K562 (cell line): ENCODE results near the gene GIMAP8. TPM values are rescaled to one million over a fixed set of nuclear protein-coding genes. Genes with fewer than 3 reads are reported as not detected.
A peak's percentile ranks its signal among the peaks of the same experiment; 100 is the strongest.

ENCODE experiments used
- ARHGAP35 ChIP-seq: fragments of 450-650 bp; IDR thresholded peaks from 2 replicates; pipeline ENCODE4 v1.6.1; 2018; ENCODE audit not compliant: partially characterized antibody
- BDP1 ChIP-seq: IDR thresholded peaks from 3 replicates; pipeline ENCODE4 v1.6.1; 2011; ENCODE audit not compliant: insufficient read length, insufficient read depth
- BRF1 ChIP-seq: IDR thresholded peaks from 3 replicates; pipeline ENCODE4 v1.6.1; 2011; ENCODE audit warnings: borderline replicate concordance, mild to moderate bottlenecking; ENCODE audit not compliant: insufficient read length; ENCODE audit errors: extremely low read depth
- CAMTA2 ChIP-seq: fragments of 250-450 bp; sonication (Bioruptor Pico); conservative IDR thresholded peaks from 2 replicates; pipeline ENCODE4 v1.5.1; 2022
- COPS2 ChIP-seq: fragments of 450-650 bp; conservative IDR thresholded peaks from 2 replicates; pipeline ENCODE4 v1.6.1; 2016; ENCODE audit warnings: mild to moderate bottlenecking, moderate library complexity
- CREM ChIP-seq: IDR thresholded peaks from 2 replicates; pipeline ENCODE4 v1.6.1; 2014; ENCODE audit warnings: antibody characterized with exemption, low read depth
- DIDO1 ChIP-seq: fragments of 450-650 bp; IDR thresholded peaks from 2 replicates; pipeline ENCODE4 v1.6.1; 2016; ENCODE audit warnings: low read depth, missing biosample characterization, missing genetic modification characterization
- ESRRB ChIP-seq: fragments of 250-450 bp; sonication (Bioruptor Pico); IDR thresholded peaks from 2 replicates; pipeline ENCODE4 v1.5.0; 2020; ENCODE audit warnings: mild to moderate bottlenecking, moderate library complexity, borderline replicate concordance
- ETS2 ChIP-seq: IDR thresholded peaks from 2 replicates; pipeline ENCODE4 v1.6.1; 2016; ENCODE audit warnings: borderline replicate concordance, missing genetic modification characterization, mild to moderate bottlenecking, moderate library complexity, missing compliant biosample characterization; ENCODE audit not compliant: poor library complexity, severe bottlenecking
- HDAC8 ChIP-seq: fragments of 450-650 bp; IDR thresholded peaks from 2 replicates; pipeline ENCODE4 v1.6.1; 2016; ENCODE audit warnings: mild to moderate bottlenecking, missing genetic modification characterization, moderate library complexity, missing compliant biosample characterization
- KLF1 ChIP-seq: fragments of 450-650 bp; IDR thresholded peaks from 2 replicates; pipeline ENCODE4 v1.6.1; 2016; ENCODE audit warnings: missing genetic modification characterization, missing compliant biosample characterization
- LARP7 ChIP-seq: fragments of 450-650 bp; IDR thresholded peaks from 2 replicates; pipeline ENCODE4 v1.6.1; 2016
- NEUROD1 ChIP-seq: fragments of 150-350 bp; IDR thresholded peaks from 2 replicates; pipeline ENCODE4 v1.6.1; 2014; ENCODE audit warnings: borderline replicate concordance, low read length, low read depth; ENCODE audit not compliant: partially characterized antibody
- NONO ChIP-seq, 2 experiments: fragments of 200-400 bp in 1 of 2; fragments of 450-650 bp in 1 of 2; formaldehyde crosslinking in 1 of 2; IDR thresholded peaks; 2 replicates each; pipeline ENCODE4 v1.6.1; 2017; ENCODE audit warnings: low read depth in 2 of 2, mild to moderate bottlenecking in 2 of 2, moderate library complexity in 2 of 2, low read length in 1 of 2
- RBM22 ChIP-seq: fragments of 200-400 bp; formaldehyde crosslinking; IDR thresholded peaks from 2 replicates; pipeline ENCODE4 v1.6.1; 2018; ENCODE audit warnings: low read length, low read depth; ENCODE audit not compliant: poor library complexity, severe bottlenecking
- SIRT6 ChIP-seq: IDR thresholded peaks from one replicate; pipeline ENCODE4 v1.6.1; 2012; ENCODE audit warnings: low read depth, mild to moderate bottlenecking, control low read depth, inconsistent platforms, low read length, moderate library complexity
- TEAD1 ChIP-seq, 2 experiments: fragments of 450-650 bp in 1 of 2; sonication (generic) in 1 of 2; formaldehyde crosslinking; IDR thresholded peaks; 2 replicates each; pipeline versions ENCODE4 v1.4.0 to v1.8.0; 2020 to 2022; ENCODE audit warnings: mild to moderate bottlenecking in 2 of 2, missing genetic modification reagents in 1 of 2
- TRIM24 ChIP-seq, 2 experiments: fragments of 450-650 bp; IDR thresholded peaks; 2 replicates each; pipeline ENCODE4 v1.6.1; 2016
- TRIM28 ChIP-seq: fragments of 450-650 bp; IDR thresholded peaks from 2 replicates; pipeline ENCODE4 v1.6.1; 2017
- U2AF1 ChIP-seq: fragments of 200-400 bp; formaldehyde crosslinking; optimal IDR thresholded peaks from 2 replicates; pipeline ENCODE3; 2017; ENCODE audit warnings: mild to moderate bottlenecking, low read depth, low read length, moderate library complexity
- ZC3H11A ChIP-seq: IDR thresholded peaks from 2 replicates; pipeline ENCODE4 v1.6.1; 2012; ENCODE audit warnings: low read depth, low read length, improper control_type of control experiment
- ZEB2 ChIP-seq: fragments of 450-650 bp; IDR thresholded peaks from 2 replicates; pipeline ENCODE4 v1.6.1; 2016
- ZNF184 ChIP-seq: sonication (generic); formaldehyde crosslinking; IDR thresholded peaks from 2 replicates; pipeline ENCODE4 v1.5.0; 2020; ENCODE audit warnings: missing genetic modification reagents
- ZNF347 ChIP-seq: fragments of 450-650 bp; formaldehyde crosslinking; IDR thresholded peaks from 2 replicates; pipeline ENCODE4 v1.4.0; 2020; ENCODE audit warnings: low read depth, mild to moderate bottlenecking, moderate library complexity
- ZNF444 ChIP-seq: fragments of 250-450 bp; sonication (Bioruptor Pico); IDR thresholded peaks from 2 replicates; pipeline ENCODE4 v1.4.0; 2020; ENCODE audit warnings: mild to moderate bottlenecking, moderate library complexity
- ZNF77 ChIP-seq: fragments of 250-450 bp; sonication (Bioruptor Pico); IDR thresholded peaks from 2 replicates; pipeline ENCODE4 v1.5.0; 2020
- polyA plus RNA-seq, 8 experiments: library from polyadenylated mRNA; depleted of rRNA in 4 of 8; stranded (reverse) in 5 of 8; unstranded in 3 of 8; fragments of >200 nt; fragmentation: Nextera tagmentation in 2 of 8; fragmentation: Illumina TruSeq in 1 of 8; extraction: Ambion mirVana in 2 of 8; extraction: Trizol in 1 of 8; gene quantifications; 2 replicates each; pipeline versions ENCODE4 v1.2.1 to v1.2.3, GENCODE V29; 2011 to 2014; ENCODE audit warnings: inconsistent platforms in 1 of 8, missing spikeins in 1 of 8
- total RNA-seq, 7 experiments: library from RNA; depleted of rRNA in 6 of 7; stranded (reverse); fragments of >200 nt in 6 of 7; fragmentation: Illumina TruSeq in 2 of 7; extraction: Trizol in 2 of 7; gene quantifications; 2 replicates each; pipeline versions ENCODE4 v1.2.1 to v1.2.3, GENCODE V29; 2011 to 2021; ENCODE audit warnings: low replicate concordance in 1 of 7
- TF ChIP-seq, protein P1 (sequence below): fragments of 450-650 bp; IDR thresholded peaks from 2 replicates; pipeline ENCODE4 v1.6.1; 2016; ENCODE audit warnings: low read depth, mild to moderate bottlenecking, moderate library complexity
- TF ChIP-seq, protein P2 (sequence below): fragments of 250-450 bp; sonication (Bioruptor Pico); IDR thresholded peaks from 2 replicates; pipeline ENCODE4 v1.8.0; 2021; ENCODE audit warnings: mild to moderate bottlenecking, moderate library complexity

Gene GIMAP8
- total and polyA plus RNA-seq, 9 of the 15 experiments (the other 6 are each of a cell fraction or from before 2014, with no cell fraction given): not detected

DNA sequence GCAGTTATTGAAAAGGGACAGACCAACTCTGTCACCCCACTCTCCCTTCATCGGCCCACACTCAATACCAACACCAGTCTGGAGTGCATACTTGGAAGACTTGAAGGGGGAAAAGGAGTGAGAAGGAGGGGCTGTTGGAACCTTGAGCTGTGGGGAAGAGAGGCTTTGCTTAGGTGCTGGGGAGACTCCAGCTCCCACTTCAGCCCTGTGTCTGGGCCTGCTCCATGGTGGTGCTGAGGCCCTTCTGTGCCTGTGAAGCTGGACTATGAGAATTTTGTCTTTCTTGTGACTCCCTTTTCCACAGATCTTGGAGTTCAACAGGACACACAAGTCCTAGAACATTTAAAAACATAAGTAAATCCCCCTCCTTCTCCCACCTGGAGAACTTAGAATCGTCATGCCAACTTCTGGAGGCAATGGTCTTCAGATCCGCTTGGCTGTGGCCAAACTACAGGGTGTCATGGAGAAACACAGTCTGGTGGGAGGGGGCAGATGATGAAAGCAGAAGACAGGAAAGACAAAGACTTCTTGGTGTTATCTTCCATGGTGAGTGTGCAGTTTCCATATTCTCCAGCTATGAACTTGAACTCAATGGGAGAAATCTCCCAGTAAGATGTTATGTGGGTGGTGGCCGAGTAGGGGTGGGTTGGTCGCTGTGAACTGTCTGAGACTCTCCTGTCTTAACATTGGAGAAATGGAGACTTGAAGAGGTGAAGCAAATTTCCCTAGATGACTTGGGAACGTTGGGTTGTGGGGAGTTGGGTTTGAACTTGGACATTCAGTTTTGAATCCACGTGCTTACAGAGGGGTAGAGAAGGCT is 18.4 kb upstream of the GIMAP8 start (continued):
- TF ChIP-seq, protein P1, sequence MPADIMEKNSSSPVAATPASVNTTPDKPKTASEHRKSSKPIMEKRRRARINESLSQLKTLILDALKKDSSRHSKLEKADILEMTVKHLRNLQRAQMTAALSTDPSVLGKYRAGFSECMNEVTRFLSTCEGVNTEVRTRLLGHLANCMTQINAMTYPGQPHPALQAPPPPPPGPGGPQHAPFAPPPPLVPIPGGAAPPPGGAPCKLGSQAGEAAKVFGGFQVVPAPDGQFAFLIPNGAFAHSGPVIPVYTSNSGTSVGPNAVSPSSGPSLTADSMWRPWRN: no peak
- TF ChIP-seq DIDO1 (tag): no peak
- TF ChIP-seq RBM22: no peak
- no peak for TF ChIP-seq ESRRB (CRISPR knock-in tag)
- TF ChIP-seq BRF1: no peak
- TF ChIP-seq CREM: no peak
- no peak for TF ChIP-seq U2AF1
- no peak for TF ChIP-seq NONO (IDR thresholded peaks at IDR 0.05; ENCODE audit: low read depth in 2 of 2, low read length in 1 of 2)
- peak in 1 of 2 experiments; percentile 59; a peak in 1 of 4 replicates for TF ChIP-seq TEAD1 (CRISPR knock-in tag; IDR thresholded peaks at IDR 0.05)
- no peak for TF ChIP-seq COPS2
- no peak for TF ChIP-seq KLF1
- no peak for TF ChIP-seq TRIM28
- TF ChIP-seq ZNF184 (CRISPR knock-in tag): no peak
- no peak for TF ChIP-seq ZNF444
- no peak for TF ChIP-seq ZEB2
- TF ChIP-seq CAMTA2 (CRISPR knock-in tag): no peak
- no peak for TF ChIP-seq LARP7
- no peak for TF ChIP-seq SIRT6
- TF ChIP-seq ZNF77 (CRISPR knock-in tag): no peak
- no peak; the same call in 1 of the 2 replicates for TF ChIP-seq ZC3H11A
- peak; percentile 61 for TF ChIP-seq HDAC8 (tag)
- no peak for TF ChIP-seq ARHGAP35
- no peak for TF ChIP-seq NEUROD1
- peak; percentile 88 for TF ChIP-seq TRIM24 (IDR thresholded peaks at IDR 0.05)
- TF ChIP-seq ETS2 (tag): no peak
- TF ChIP-seq, protein P2, sequence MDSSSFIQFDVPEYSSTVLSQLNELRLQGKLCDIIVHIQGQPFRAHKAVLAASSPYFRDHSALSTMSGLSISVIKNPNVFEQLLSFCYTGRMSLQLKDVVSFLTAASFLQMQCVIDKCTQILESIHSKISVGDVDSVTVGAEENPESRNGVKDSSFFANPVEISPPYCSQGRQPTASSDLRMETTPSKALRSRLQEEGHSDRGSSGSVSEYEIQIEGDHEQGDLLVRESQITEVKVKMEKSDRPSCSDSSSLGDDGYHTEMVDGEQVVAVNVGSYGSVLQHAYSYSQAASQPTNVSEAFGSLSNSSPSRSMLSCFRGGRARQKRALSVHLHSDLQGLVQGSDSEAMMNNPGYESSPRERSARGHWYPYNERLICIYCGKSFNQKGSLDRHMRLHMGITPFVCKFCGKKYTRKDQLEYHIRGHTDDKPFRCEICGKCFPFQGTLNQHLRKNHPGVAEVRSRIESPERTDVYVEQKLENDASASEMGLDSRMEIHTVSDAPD (CRISPR knock-in tag): 0 out of 2 replicates have a peak, but pooled peaks have one; percentile 15
- no peak for TF ChIP-seq BDP1
- TF ChIP-seq ZNF347 (CRISPR knock-in tag): no peak
